Colonic mucosa (tissue), 4 donors: ENCODE data around the gene AGPAT3. TPM values are rescaled to one million over a fixed set of nuclear protein-coding genes. Genes with fewer than 3 reads are reported as not detected.

Experiments
- DNase-seq: peaks from one replicate; pipeline ENCODE4 v3.0.0-alpha.2; 2020
- H3K27ac ChIP-seq: fragments of 200-600 bp; one replicate; pipeline ENCODE4 v1.8.0; 2021
- H3K27me3 ChIP-seq: fragments of 200-600 bp; one replicate; pipeline ENCODE4 v1.8.0; 2021
- H3K36me3 ChIP-seq: fragments of 200-600 bp; one replicate; pipeline ENCODE4 v1.8.0; 2021
- H3K4me1 ChIP-seq: fragments of 200-600 bp; one replicate; pipeline ENCODE4 v1.8.0; 2021; ENCODE audit warnings: mild to moderate bottlenecking
- H3K4me3 ChIP-seq: fragments of 200-600 bp; one replicate; pipeline ENCODE4 v1.8.0; 2021
- H3K9ac ChIP-seq, 2 donors: one replicate each; pipeline ENCODE4 v1.7.0; 2013; ENCODE audit warnings: control low read depth in 2 of 2, low read depth in 2 of 2, low read length in 2 of 2
- H3K9me3 ChIP-seq: fragments of 200-600 bp; one replicate; pipeline ENCODE4 v1.8.0; 2021
- CTCF ChIP-seq: fragments of 200-600 bp; IDR thresholded peaks from one replicate; pipeline ENCODE4 v1.8.0; 2022; ENCODE audit warnings: antibody characterized with exemption, mild to moderate bottlenecking
- intact Hi-C: fragments of 100-400 bp; cut with DNase I; formaldehyde crosslinking; loops from one replicate; pipeline ENCODE4 v1.14.1; 2022
- total RNA-seq, 2 donors: library from RNA; stranded (reverse); fragmentation: NEBNext Ultra II Directional in 1 of 2; extraction: Animal tissue kit (Norgen Biotek cat#: 25700) in 1 of 2; gene quantifications; one replicate each; pipeline ENCODE4 v1.2.1, GENCODE V29; 2021
- donor health status: healthy.
- donor health status: DM: no; HTN: no; CAD: no.
- donor health status: DM: no; HTN: no; CAD: no.

Gene AGPAT3
- total RNA-seq, 2 donors from 2014 or later: 82.2 to 101 TPM

DNA sequence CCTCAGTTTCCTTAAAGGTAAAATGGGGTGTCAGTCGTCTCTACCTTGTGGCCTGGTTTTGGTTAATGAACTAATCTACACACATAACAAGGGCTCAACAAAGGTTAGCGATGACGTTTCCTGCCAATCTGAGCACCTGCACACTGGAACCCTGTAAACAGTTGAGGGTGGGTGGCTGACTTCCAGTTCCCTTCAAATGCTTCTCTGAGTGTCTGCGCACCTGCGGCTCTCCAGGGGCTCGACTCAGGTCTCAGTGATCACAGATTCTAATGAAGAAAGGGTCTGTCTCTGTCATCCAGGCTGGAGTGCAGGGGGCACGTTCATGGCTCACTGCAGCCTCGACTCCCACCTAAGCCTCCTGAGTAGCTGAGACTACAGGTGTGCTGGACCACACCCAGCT, 3.3 kb upstream of the AGPAT3 start:
- no peak overlapping the region for H3K9ac ChIP-seq
- H3K4me1 ChIP-seq: no peaks in the 10 kb centered on the region
- no peak for DNase-seq
- H3K4me3 ChIP-seq: no peak overlapping the region
- no peak overlapping the region for H3K27ac ChIP-seq
- H3K9me3 ChIP-seq: no peaks in the 10 kb centered on the region
- no peak for TF ChIP-seq CTCF
- H3K27me3 ChIP-seq: no peaks in the 10 kb centered on the region
- no peaks in the 10 kb centered on the region for H3K36me3 ChIP-seq
- intact Hi-C loops: loop anchor here (5.0 kb wide), 1 partner anchor 49 kb away; no protein-coding TSS in a partner anchor

- Histone ChIP-seq H3K36me3 (no peaks in the 10 kb centered on the region), H3K9me3 (no peaks in the 10 kb centered on the region), H3K9ac (peak overlapping the region; percentile 61 to 84), H3K27ac (peak overlapping the region; percentile 58), H3K4me3 (peak overlapping the region; percentile 72), H3K4me1 (peaks cover 8% of the 10 kb centered on the region), H3K27me3 (no peaks in the 10 kb centered on the region)
- peak; percentile 71 for DNase-seq
- intact Hi-C loops: loop anchor here (5.0 kb wide), 1 partner anchor 52 kb away; no protein-coding TSS in a partner anchor
- no peak for TF ChIP-seq CTCF
Observed at GRCh38 chr21:43864313-43864961, 586 bp upstream of the AGPAT3 start.

DNA sequence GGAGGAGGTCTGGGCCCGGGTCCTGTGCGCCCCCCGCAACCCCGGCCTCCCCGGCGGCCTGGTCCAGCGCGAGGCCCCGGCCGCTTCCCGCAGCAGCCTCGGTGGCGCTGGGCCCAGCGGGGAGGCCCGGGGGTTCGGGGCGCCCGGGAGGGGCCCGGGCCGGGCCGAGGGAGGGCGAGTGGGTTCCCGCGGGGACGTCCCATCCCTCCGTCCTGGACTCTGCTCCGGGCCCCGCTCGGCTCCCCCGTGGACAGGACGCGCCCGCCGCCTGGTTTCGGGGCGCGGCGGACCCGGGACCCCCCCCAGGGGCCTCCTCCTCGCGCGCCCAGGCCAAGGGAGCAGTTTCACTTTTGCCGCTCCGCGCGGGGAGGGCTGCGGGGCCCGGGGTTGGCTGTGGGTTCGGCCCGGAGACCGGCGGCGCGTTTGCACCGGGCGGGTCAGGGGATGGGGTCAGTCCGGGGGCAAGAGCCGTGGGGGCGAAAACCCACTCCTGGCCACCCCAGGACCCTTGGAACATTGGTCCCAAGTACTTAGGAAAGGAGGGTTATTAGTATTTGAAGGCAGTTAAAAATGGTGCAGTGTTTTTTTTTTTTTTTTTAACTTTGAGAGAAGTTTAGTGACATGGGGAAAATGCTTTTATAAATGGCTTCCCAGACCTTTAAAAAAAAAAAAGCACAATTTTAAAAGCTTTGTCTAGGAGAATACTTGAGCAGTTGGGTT, 677 bp downstream of the AGPAT3 start:
- H3K9me3 ChIP-seq: no peaks in the 10 kb centered on the region
- H3K4me3 ChIP-seq: peak overlapping the region; percentile 58
- peak; percentile 69 for DNase-seq
- peak overlapping the region; percentile 88 to 96 for H3K9ac ChIP-seq
- TF ChIP-seq CTCF: no peak
- intact Hi-C loops: no loop called here
- H3K36me3 ChIP-seq: no peaks in the 10 kb centered on the region
- H3K4me1 ChIP-seq: peaks cover 8% of the 10 kb centered on the region
- H3K27ac ChIP-seq: peak overlapping the region; percentile 93
- H3K27me3 ChIP-seq: no peaks in the 10 kb centered on the region

DNA sequence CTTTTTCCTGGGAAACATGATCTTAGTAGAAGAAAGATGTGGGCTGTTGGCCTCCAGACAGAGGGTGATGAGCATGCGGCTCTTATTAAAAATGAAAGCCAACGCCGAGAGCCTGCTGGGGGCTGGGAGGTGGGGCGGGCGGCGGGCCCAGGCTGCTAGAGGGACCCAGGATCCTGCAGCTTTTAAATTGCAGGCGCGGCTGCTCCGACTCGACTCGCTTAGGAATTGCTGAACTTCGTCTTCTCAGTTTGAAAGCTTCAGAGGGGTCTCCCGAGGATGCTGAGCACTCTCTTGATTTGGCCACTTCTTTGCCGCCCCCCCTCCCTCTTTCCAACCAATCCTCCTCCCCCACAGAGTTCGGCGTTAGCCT, 1.2 kb downstream of the AGPAT3 start:
- TF ChIP-seq CTCF: no peak
- intact Hi-C loops: no loop called here
- Histone ChIP-seq H3K36me3 (no peaks in the 10 kb centered on the region), H3K9me3 (no peaks in the 10 kb centered on the region), H3K27ac (peak overlapping the region; percentile 93), H3K27me3 (no peaks in the 10 kb centered on the region), H3K4me3 (peak overlapping the region; percentile 58), H3K9ac (peak overlapping the region; percentile 33 to 88), H3K4me1 (peaks cover 8% of the 10 kb centered on the region)
- DNase-seq: peak; percentile 64

- H3K9me3 ChIP-seq: no peaks in the 10 kb centered on the region
- H3K36me3 ChIP-seq: no peaks in the 10 kb centered on the region
- peak; percentile 87 for DNase-seq
- H3K27ac ChIP-seq: peak overlapping the region; percentile 93
- peak overlapping the region; percentile 58 for H3K4me3 ChIP-seq
- intact Hi-C loops: no loop called here
- H3K9ac ChIP-seq: peak overlapping the region; percentile 33 to 88
- H3K27me3 ChIP-seq: no peaks in the 10 kb centered on the region
- peaks cover 8% of the 10 kb centered on the region for H3K4me1 ChIP-seq
- TF ChIP-seq CTCF: no peak
Observed at GRCh38 chr21:43866659-43867331, 1.8 kb downstream of the AGPAT3 start.
